ENCODE measurements around the gene CFAP90.

The CFAP90 gene

DNA sequence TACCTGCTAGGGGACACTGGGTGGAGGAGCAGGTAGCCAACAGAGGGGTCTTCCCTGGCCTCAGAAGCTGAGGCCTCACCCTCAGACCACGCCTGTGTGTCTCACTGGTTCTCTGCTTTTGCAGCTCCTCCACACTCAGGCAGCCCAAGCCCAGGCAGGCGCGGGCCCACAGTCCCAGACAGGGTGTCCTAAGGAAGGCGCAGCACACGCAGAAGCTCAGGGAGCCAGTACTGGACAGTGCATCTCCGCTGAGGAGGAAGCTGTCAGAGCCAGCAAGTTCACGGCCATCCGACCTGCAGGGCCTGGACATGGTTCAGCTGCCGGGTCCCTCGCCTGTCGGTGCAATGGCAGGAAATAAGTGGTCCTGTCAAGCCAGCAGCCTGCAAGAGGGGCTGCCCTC lies 25.3 kb downstream of the CFAP90 start:
- in situ Hi-C loops (cut with MboI; ENCODE audit: low sequenced_read_pairs) = no loop called here

DNA sequence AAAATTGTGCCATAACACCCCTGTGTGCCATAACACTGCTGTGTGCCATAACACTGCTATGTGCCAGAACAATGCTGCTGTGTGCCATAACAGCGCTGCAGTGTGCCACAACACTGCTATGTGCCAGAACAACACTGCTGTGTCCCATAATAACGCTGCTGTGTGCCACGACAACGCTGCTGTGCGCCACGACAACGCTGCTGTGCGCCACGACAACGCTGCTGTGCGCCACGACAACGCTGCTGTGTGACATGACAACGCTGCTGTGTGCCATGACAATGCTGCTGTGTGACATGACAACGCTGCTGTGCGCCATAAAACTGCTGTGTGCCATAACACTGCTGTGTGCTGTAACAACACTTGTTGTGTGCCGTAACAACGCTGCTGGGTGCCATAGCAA lies 25.9 kb downstream of the CFAP90 start:
- in situ Hi-C loops (cut with MboI; ENCODE audit: low sequenced_read_pairs) = no loop called here

DNA sequence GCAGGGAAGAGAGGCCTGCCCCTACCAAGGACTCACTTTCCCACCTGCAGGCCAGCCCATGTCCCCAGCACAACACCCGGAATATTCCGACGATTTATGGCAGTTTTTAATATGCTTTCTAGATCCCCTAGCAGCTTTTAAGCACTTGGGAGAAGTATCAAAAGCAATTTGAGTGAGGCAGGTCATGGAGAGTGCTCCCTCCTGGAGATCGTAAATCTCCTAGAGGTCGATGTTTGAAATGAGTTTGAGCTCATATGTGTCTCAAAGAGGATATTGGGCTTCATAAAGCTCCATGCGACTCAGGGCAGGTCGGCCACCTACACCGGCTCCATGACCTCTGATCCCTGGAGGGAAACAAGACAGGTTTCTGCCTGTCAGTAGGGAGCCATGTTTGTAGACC lies 27.3 kb downstream of the CFAP90 start:
- in situ Hi-C loops (cut with MboI; ENCODE audit: low sequenced_read_pairs) = no loop called here

DNA sequence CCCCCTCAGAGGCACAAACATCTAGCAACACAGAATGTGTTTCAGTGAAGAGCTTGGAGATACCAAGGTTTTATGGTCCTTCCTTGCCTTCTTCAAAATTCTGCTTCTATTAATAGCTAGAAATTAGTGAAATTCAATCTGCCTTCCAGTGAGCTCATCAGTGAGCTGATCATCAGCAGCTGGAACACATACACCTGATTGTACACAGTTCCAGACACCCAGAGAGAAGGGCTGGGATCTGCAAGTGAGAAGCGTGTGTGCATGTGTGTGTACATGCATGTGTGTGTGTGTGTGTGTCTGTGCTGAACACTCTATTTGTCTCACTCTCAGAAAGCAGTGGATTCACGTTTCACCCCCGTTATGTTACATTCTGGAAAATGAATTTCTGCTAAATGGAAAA lies 28.5 kb downstream of the CFAP90 start:
- in situ Hi-C loops (cut with MboI; ENCODE audit: low sequenced_read_pairs) = no loop called here

DNA sequence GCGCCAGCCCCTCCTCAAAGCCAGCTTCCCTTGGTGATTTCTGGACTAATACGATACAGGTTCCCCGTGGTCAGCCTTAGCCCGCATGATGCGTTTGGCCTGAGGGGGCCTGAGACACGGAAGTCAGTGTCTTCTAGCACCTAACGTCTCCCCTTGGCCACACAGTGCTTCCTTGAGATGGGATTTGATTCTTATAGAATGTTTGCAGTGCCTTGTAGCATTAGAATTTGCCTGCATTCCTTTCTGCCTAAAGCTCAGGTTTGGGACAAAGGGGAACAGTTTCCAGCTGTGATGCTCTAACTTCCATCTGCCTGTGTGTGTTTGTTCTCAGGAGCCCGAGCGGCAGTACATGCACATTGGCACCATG lies 34.4 kb downstream of the CFAP90 start:
- in situ Hi-C loops (cut with MboI; ENCODE audit: low sequenced_read_pairs) = no loop called here

DNA sequence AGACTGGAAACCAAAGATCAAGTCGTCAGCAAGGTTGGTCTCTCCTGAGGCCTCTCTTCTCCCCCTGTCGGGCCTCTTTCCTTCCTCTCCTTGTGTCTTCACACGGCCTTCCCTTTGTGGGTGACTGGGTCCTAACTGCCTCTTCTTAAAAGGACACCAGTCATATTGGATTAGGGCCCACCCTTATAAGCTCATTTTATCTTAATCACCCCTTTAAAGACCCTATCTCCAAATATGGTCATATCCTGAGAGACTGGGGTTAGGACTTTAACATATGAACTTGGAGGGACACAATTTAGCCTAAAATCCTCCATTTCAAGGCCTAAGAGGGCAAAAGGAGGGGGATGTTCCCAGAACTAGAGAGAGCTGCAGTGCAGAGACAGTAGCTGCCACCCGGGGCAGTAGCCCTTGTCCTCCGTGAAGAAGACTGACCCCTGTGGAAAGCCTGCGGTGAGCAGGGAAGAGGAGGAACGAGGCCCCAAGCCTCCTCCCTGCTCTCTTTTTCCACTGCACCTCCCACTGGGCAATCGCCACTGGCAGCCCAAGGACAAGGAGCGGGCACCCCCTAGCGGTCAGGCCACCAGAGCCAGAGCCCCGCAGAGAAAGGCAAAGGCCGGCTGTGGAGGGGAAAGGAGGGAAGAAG lies 34.9 kb downstream of the CFAP90 start:
- in situ Hi-C loops (cut with MboI; ENCODE audit: low sequenced_read_pairs) = no loop called here

DNA sequence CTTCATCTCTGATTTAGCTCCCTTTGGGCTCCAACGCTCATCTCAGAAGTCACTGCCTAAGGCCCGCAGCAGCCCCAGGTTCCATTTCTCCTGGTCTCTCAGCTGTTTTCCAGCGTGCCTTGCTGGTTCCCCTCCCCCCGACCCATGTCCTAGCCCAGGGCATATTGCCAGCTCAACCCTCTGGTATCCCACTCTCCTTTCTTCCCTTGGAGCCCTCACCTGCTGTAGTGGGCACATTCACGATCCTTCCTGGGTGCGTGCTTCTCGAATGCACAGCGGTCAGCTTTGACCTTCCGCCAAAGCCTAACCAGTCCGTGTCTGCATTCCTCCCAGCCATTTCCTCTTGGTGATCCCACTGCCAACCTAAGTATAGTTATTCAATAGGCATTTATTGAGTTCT lies 36.1 kb downstream of the CFAP90 start:
- in situ Hi-C loops (cut with MboI; ENCODE audit: low sequenced_read_pairs) = no loop called here

DNA sequence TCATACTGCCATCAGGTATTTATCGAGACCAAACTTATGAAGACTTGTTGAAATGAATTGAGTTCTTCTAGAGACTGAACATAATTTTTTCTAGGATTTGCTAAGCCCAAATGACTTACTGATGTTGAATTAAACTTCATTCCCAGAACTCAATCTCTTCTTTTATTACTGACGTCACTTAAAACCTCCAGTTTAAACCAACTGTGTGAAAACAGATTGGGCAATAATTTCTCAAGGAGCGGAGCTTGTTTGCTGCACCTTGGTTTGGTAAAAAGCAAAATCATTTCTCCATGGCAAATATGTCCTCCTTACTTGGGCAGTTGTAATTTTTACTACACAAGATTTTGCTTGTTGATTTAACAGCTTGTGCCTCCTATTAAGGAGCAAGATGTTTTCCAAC lies 37.4 kb downstream of the CFAP90 start:
- in situ Hi-C loops (cut with MboI; ENCODE audit: low sequenced_read_pairs) = no loop called here

DNA sequence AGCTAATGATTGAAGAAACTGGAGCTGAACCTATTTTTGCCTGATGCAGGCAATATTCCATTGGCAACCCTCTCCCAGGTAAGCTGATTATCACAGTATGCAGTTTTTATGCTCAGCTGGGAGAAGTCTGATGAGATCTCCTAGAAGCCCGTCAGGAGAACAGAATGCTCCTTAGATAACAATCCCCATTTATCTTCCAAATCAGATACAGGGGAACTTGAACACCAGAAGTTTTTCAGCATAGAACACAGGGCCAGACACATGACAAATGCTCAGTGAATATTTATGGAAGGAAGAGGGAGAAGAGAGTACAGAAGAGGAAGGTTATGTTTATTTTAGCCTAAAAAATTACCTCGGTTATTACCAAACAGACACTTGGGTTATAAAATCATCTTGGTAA lies 37.9 kb downstream of the CFAP90 start:
- in situ Hi-C loops (cut with MboI; ENCODE audit: low sequenced_read_pairs) = no loop called here

DNA sequence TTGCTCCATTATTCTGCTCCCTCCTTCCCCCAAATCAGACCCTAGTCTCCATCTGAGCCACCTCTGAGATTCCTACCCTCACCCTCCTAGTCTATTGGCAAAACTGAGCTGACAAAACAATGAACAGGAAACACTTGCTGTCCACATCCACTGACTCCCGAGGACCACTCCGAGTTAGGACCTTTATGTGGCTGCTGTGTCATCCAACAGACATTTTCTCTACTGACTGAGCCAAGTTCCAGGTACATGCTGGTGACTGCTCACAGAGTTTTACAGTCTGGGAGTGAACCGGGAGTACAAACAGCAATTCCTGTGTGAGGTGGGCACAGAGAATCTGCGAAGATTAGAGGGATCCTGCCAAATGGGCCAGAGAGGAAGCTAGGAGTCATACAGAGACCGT lies 39.2 kb downstream of the CFAP90 start:
- in situ Hi-C loops (cut with MboI; ENCODE audit: low sequenced_read_pairs) = no loop called here

DNA sequence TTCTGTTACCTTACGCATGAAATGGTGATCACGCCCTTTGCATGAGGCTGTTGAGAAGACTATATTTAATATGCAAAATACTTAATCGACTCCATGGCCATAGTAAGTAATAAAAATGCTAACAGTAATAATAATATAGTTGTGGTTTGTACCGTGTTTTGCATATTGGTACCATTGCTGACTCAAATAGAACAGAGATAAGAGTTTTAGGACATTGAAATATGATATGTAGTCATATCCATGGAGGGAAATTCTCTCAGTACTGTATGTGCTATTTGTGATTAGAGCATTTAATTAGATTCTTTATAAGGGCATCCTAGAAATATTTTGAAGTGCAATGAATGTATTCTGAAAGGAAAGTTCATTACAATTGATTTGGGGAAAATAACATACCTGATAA lies 41.9 kb downstream of the CFAP90 start:
- in situ Hi-C loops (cut with MboI; ENCODE audit: low sequenced_read_pairs) = no loop called here

DNA sequence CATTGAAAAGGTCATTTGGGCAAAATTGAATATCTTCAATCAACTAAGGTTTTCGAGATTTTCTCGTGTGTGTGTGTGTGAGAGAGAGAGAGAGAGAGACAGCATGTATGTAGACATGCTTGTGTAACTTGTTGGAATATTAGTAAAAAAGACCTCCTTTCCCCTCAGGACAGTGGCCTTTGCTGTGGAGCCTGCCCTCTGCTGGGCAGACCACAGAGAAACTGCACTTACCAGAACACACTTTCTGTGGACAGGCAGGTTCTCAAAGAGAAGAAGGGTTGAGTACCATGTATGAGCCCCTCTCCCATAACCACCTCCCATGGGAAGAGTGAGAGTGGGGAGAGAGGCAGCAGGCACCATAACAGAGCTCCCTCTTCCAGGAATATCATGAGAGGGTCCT lies 45.6 kb downstream of the CFAP90 start:
- in situ Hi-C loops (cut with MboI; ENCODE audit: low sequenced_read_pairs) = no loop called here

DNA sequence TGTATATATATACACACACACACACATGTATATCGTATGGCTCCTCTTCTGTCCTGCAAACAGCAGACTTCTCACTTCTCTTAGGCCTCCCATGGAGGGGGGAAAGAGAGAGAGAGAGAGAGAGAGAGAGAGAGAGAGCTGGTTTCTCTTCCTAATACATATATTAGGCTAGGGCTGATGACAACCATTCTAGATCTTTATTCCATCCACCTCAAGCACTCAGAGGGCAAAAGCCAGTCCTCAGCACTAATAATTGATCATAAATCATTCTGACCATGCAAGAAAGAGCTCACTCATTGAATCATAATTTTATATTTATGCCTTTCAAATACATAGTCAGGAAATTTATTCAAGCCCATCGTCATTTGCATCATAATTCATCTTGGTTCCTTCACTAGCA lies 47.0 kb downstream of the CFAP90 start:
- in situ Hi-C loops (cut with MboI; ENCODE audit: low sequenced_read_pairs) = no loop called here

DNA sequence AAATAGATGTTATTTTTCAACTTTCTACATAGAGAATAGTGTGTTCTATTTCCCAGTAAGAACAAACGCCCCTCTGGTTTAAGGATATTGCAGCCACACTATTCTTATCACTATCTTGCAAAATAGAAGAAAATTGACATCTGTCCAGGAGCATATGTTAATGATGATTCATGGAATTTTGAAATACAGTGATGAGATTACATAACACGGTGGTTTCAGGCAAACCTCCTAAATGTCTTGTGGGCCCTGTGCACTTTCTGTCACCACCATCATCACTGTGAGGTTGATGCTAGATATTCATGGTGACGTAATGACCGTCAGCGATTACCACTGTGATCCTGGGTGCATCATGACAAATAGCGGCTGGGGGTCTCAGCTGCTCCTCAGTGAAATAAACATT lies 48.1 kb downstream of the CFAP90 start:
- in situ Hi-C loops (cut with MboI; ENCODE audit: low sequenced_read_pairs) = no loop called here

DNA sequence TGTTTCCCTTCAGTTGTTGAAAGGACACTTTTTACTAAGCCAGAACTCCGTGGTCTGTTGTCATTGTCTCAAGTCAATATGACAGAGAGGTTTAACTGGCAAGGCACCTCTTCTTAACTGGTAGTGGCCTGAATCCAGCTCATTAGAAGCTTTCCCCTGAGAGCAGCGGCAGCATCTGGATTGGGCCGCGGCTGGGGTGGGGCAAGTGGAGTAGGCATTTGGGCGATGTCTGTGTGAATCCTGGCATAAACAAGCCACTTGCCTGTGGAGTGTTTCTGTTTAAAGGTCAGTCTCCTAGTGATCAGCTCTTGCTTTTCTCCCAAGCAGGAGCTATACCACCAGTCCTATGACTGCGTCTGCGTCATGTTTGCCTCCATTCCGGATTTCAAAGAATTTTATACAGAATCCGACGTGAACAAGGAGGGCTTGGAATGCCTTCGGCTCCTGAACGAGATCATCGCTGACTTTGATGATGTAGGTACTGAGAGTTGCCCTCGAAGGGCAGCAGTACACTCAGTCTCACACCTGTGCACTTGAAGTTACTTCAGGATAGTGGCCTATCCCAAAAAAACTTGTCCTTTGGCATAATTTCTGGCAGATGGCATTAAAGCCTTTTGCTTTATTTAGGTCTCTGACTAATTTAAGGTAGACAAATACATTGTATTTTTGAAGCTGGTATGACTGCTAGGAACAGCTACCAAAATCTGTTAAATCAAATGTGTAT lies 48.9 kb downstream of the CFAP90 start:
- in situ Hi-C loops (cut with MboI; ENCODE audit: low sequenced_read_pairs) = no loop called here

DNA sequence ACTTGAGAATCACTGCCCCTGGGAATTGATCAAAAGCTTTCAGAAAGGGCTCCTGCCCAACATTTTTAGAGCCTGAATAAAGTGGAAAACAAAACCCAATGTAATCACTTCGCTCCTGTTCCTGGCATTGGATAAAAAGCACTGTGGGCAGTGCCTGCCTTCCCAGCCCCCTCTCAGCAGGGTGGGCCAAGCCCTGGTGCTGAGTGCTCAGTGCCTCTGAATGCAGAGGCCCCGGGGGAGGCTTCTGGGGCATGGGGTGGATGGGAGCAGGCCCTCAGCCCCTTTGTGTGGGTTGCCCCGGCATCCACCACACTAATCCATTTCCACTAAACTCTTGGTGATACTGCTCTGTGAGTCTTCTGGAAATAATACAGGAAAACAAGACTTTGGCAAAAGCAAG lies 55.6 kb downstream of the CFAP90 start:
- in situ Hi-C loops (cut with MboI; ENCODE audit: low sequenced_read_pairs) = no loop called here

DNA sequence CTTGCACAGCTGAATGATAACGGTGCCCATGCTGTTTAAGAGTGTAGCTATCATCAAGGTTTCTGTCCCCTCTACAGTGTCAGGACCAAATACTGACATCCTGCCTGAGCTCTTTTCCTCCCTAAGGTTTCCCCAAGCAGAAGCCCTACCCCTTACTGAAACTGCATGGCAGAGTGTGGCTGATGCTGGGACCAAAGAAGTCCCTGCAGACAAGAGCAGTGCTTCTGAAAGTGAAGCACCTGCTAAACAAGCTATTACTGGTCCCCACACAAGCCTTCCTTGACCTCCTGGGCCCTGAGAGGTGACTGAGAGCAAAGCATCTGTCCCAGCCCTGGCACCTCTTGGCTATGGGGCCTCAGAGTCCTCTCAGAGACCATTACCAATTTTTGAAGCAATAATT lies 56.1 kb downstream of the CFAP90 start:
- in situ Hi-C loops (cut with MboI; ENCODE audit: low sequenced_read_pairs) = no loop called here

DNA sequence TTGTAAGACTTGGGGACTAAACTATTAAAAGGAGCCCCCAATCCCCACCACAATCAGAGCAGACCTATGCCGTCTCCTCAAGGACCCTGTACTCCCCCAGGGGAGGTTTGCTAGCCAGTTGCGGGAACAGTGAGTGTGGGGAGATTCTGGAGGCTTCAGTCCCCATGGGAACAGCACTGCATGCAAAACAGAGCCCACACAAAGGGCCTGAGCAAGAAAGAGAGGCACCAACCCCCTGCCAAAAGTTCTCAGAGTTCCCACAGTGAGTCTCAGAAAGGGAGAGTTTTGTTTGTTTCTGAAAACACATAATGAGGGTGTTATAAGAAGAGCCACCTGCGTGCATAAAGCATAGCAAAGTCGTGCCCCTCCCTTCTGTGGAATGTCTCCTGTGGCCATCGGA lies 56.6 kb downstream of the CFAP90 start:
- in situ Hi-C loops (cut with MboI; ENCODE audit: low sequenced_read_pairs) = no loop called here

DNA sequence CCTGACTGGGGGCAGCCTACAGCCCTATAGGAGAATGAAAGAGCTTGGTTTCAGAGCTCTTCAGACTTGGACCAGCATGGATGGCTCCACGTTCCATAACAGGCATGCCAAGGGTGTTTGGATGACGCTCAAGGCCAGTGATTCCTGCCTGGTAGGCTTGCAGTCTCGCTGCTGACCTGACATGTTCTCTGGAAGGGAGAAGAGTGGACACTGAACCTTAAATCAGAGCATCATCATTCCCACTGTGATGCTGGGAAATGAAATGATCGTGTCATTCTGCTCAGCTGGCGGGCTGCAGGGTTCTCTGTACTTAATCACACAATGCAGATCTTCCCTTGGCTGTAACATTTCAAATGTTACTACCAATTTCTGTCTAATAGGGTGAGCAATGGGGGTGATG lies 57.0 kb downstream of the CFAP90 start:
- in situ Hi-C loops (cut with MboI; ENCODE audit: low sequenced_read_pairs) = no loop called here

DNA sequence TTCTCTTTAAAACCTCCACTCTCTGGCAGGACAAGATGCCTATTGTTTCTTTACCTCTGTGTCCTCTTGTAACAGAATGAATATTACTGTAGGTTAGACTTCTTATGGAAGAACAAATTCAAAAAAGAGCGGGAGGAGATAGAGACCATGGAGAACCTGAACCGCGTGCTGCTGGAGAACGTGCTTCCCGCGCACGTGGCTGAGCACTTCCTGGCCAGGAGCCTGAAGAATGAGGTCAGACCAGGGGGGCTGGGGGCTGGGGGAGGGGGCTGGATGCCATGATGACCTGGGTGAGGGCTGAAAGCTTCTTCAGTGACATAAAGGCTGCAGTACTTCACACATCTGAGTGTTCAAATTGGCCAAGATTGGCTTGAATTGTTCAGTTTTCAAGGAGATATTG lies 61.4 kb downstream of the CFAP90 start:
- in situ Hi-C loops (cut with MboI; ENCODE audit: low sequenced_read_pairs) = no loop called here

DNA sequence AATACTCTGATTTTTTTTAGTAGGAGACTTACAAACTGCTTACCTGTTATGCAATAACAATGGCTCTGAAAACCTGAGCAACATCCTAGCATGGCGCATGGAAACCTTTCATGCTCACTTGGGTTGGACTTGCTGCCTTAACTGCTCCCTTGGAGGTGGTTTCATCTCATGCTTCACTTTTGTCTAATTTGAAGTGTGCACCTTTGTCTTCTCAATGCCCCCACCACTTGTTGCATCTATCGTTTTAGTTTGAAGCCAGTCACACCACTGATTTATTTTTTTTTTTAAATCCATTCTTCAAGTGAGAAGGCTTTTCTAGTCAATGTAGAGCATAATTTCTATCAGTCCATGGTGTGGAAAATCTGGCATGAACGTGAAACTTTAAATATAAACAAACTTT lies 63.2 kb downstream of the CFAP90 start:
- in situ Hi-C loops (cut with MboI; ENCODE audit: low sequenced_read_pairs) = no loop called here

DNA sequence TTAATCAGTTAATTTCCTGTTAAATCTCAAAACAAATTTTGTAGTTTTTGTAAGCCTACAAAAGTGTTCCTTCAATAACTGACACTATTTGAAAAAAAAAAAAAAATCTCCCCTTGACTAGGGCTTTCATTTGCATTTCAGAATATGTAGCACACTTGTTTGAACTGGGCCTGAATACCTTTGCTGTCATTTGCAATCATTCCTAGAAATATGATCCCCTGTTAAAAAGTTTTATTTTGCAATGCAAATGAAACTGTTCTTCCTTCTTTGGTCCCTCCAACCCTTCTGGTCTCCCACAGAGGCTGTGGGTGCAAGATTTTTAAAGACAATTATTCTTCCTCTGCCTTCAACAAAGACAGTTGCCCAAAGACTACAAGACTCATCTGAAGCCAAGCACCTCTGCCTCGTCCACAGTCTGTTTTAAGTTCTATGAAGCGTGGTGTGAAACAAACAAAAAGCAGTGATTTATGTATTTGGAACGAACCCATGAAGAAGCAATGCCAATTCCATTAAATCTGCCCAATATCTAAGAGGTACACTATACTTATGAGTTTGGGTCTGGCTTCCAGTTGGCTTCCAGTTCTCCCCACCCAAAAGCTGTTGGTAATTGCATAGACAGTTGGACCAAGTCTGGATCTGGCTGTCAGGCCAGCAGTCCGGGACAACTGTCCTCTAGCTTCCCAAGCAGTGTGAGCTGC lies 66.1 kb downstream of the CFAP90 start:
- in situ Hi-C loops (cut with MboI; ENCODE audit: low sequenced_read_pairs) = no loop called here

Data from HL-60/S4 treated with phorbol 12-myristate 13-acetate at 8.2 ng/mL for 4 days and 3 days (cell line).